ENCODE results near the gene DOCK2. TPM values are rescaled to one million over a fixed set of nuclear protein-coding genes. Genes with fewer than 3 reads are reported as not detected.

DOCK2 gene
- total and polyA plus RNA-seq, 5 donors from 2014 or later: 65.9 to 354 (median 71.1) TPM

DNA sequence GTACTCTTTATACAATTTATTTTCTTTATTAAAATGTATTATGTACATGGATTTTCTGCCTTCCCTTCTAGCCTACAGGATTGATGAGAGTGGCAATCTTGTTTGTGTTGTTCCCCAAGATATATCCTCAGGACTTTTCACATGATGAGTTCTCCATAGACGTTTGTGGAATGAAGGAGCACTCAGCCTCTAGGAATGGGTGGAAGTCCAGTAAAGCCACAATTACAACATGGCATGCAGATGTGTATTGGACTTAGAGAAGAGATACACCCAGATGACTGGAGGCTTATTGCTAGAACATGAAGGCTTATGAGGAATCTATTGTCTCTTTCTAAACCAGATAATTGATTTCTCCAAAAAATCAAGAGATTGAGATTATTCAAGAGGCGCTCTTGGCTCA is 8.2 kb upstream of the DOCK2 start:
- H3K4me1 Mint-ChIP-seq: peaks cover 0 to 4% (median 1%) of the 10 kb centered on the region in 4 donors
- H3K27me3 Mint-ChIP-seq: peaks cover 15% of the 10 kb centered on the region
- H3K27ac ChIP-seq (ENCODE audit: insufficient read depth, low read length, poor library complexity, severe bottlenecking): no peak overlapping the region
- no peak overlapping the region for H3K4me3 ChIP-seq (ENCODE audit: low read depth, low read length)
- H3K9me3 Mint-ChIP-seq: peaks cover 0 to 5% (median 0%) of the 10 kb centered on the region in 7 donors
- no peaks in the 10 kb centered on the region for H3K4me1 ChIP-seq (ENCODE audit: control insufficient read depth, insufficient read depth, low read length, poor library complexity, severe bottlenecking)
- H3K9me3 ChIP-seq (ENCODE audit: control insufficient read depth in 2 of 2, low read length in 2 of 2): no peaks in the 10 kb centered on the region
- H3K36me3 ChIP-seq (ENCODE audit: control insufficient read depth, insufficient read depth, low read length): no peaks in the 10 kb centered on the region
- no peak overlapping the region for H3K27ac Mint-ChIP-seq
- DNase-seq (no peak), ATAC-seq (ENCODE audit: low read depth in 2 of 2) (no peak)
- H3K36me3 Mint-ChIP-seq: peaks cover 6% of the 10 kb centered on the region
- H3K27me3 ChIP-seq (ENCODE audit: control insufficient read depth, insufficient read depth, low read length): no peaks in the 10 kb centered on the region
- H3K4me3 Mint-ChIP-seq: no peak overlapping the region

DNA sequence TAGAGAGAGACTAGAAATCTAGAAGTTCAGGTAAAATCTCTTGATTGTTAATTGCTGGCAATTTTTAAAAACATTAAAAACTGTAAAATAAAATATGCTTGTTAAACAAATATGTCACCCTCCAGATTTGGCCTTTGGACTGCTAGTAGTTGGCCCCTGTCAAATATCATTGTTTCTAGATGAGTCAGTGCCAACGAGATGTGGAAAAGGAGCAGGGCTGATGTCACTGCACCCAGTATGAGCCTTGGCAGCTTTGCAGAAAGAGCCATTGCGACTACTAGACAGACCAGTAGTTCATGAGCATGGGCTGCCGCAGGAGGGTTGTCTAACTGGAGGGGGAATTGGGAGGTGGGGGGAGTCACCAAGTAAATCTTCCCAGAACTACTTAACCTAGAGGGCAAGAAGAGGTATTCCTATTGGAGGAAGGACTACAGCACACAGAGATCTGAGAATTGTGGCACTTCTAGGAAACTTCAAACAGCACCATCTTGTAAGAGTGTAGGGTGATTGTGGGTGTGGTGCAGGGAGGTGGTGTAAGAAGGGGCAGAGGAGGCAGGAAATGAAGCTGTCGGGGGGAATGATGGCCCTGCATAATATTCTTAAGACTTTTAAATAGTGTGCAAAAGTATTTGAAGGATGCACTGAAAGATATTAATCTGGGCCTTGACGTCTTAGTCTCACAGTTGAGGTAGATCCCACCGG is 7.1 kb upstream of the DOCK2 start:
- peaks cover 6% of the 10 kb centered on the region for H3K36me3 Mint-ChIP-seq
- peaks cover 0 to 9% (median 1%) of the 10 kb centered on the region in 7 donors for H3K9me3 Mint-ChIP-seq
- H3K4me3 Mint-ChIP-seq: no peak overlapping the region
- DNase-seq: peak in 1 of 3 donors; percentile 44
- Histone ChIP-seq H3K9me3 (ENCODE audit: control insufficient read depth in 2 of 2, low read length in 2 of 2) (no peaks in the 10 kb centered on the region), H3K36me3 (ENCODE audit: control insufficient read depth, insufficient read depth, low read length) (no peaks in the 10 kb centered on the region), H3K27ac (ENCODE audit: insufficient read depth, low read length, poor library complexity, severe bottlenecking) (no peak overlapping the region), H3K27me3 (ENCODE audit: control insufficient read depth, insufficient read depth, low read length) (no peaks in the 10 kb centered on the region), H3K4me1 (ENCODE audit: control insufficient read depth, insufficient read depth, low read length, poor library complexity, severe bottlenecking) (no peaks in the 10 kb centered on the region), H3K4me3 (ENCODE audit: low read depth, low read length) (no peak overlapping the region)
- ATAC-seq (ENCODE audit: low read depth in 2 of 2): no peak
- peaks cover 0 to 5% (median under 1%) of the 10 kb centered on the region in 4 donors for H3K4me1 Mint-ChIP-seq
- no peak overlapping the region for H3K27ac Mint-ChIP-seq
- peaks cover 4% of the 10 kb centered on the region for H3K27me3 Mint-ChIP-seq

DNA sequence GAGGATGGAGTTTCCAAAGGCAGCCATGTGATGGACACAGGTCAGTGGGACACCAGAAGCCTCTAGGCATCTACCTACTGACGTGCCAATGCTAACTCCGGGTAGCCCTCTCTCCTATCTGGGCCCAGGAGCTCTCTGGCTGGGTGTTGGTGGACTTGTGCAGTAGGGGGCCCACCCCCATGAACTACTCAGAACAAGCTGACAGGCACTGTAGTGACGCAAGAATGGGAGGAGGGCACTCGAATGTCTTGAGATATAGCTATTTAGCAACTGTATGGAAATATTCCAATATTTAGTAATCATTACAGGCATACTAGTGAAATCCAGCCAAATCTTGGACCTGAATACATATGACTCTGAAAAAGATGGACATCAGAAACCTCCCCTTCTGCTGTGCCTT is 5.7 kb upstream of the DOCK2 start:
- Histone ChIP-seq H3K36me3 (ENCODE audit: control insufficient read depth, insufficient read depth, low read length) (no peaks in the 10 kb centered on the region), H3K27me3 (ENCODE audit: control insufficient read depth, insufficient read depth, low read length) (no peaks in the 10 kb centered on the region), H3K27ac (ENCODE audit: insufficient read depth, low read length, poor library complexity, severe bottlenecking) (no peak overlapping the region), H3K9me3 (ENCODE audit: control insufficient read depth in 2 of 2, low read length in 2 of 2) (no peaks in the 10 kb centered on the region), H3K4me1 (ENCODE audit: control insufficient read depth, insufficient read depth, low read length, poor library complexity, severe bottlenecking) (no peaks in the 10 kb centered on the region), H3K4me3 (ENCODE audit: low read depth, low read length) (no peak overlapping the region)
- DNase-seq (no peak), ATAC-seq (ENCODE audit: low read depth in 2 of 2) (no peak)
- H3K27ac Mint-ChIP-seq: no peak overlapping the region
- no peak overlapping the region for H3K4me3 Mint-ChIP-seq
- peaks cover 0 to 9% (median 1%) of the 10 kb centered on the region in 7 donors for H3K9me3 Mint-ChIP-seq
- peaks cover 6% of the 10 kb centered on the region for H3K36me3 Mint-ChIP-seq
- H3K4me1 Mint-ChIP-seq: peaks cover 0 to 5% (median 4%) of the 10 kb centered on the region in 4 donors
- H3K27me3 Mint-ChIP-seq: no peaks in the 10 kb centered on the region

DNA sequence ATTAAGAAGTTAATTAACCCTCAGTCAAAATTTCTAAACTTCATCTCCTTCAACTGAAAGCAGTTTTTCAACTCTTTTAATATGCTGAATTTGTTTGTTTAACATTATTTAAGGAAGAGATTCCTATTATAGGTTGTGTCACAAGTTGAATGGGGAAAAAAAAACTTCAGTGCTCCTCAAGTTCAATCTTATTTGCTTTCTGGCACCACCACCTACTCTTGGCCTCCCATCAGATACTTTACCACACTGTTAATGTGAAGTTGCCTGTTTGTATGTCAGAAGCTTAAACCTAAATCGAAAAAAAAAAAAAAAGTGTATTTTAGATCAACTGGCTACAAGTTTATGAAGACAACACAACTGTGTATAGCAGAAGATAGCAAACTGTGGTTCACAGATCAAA is 4.1 kb upstream of the DOCK2 start:
- Histone ChIP-seq H3K27me3 (ENCODE audit: control insufficient read depth, insufficient read depth, low read length) (no peaks in the 10 kb centered on the region), H3K4me1 (ENCODE audit: control insufficient read depth, insufficient read depth, low read length, poor library complexity, severe bottlenecking) (peaks cover 5% of the 10 kb centered on the region), H3K27ac (ENCODE audit: insufficient read depth, low read length, poor library complexity, severe bottlenecking) (no peak overlapping the region), H3K9me3 (ENCODE audit: control insufficient read depth in 2 of 2, low read length in 2 of 2) (no peaks in the 10 kb centered on the region), H3K4me3 (ENCODE audit: low read depth, low read length) (no peak overlapping the region), H3K36me3 (ENCODE audit: control insufficient read depth, insufficient read depth, low read length) (no peaks in the 10 kb centered on the region)
- DNase-seq (no peak), ATAC-seq (ENCODE audit: low read depth in 2 of 2) (no peak)
- Mint-ChIP-seq H3K9me3 (peaks cover 0 to 9% (median 1%) of the 10 kb centered on the region in 7 donors), H3K27ac (no peak overlapping the region), H3K4me1 (peaks cover 8 to 13% (median 9%) of the 10 kb centered on the region in 4 donors), H3K4me3 (no peak overlapping the region), H3K36me3 (peaks cover 7% of the 10 kb centered on the region), H3K27me3 (no peaks in the 10 kb centered on the region)

DNA sequence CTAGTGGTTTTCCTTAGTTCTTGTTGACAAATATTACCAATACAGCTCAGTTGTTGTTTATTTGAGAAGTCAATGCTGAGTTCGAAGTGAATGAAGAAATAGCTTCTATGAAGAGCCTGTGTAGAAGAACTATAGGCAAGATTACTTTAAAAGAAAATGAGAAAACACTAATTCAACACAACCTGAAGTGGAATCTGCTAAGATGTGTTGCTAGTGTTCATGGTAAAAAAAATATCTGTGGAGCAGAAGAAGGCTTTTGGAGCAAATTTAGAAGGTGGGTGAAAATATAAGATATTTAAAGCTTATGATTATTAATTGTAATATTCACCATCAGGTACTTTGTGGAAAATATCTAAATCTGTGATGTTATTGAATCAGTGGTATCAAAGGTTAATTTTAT is 2.5 kb upstream of the DOCK2 start:
- Mint-ChIP-seq H3K27me3 (no peaks in the 10 kb centered on the region), H3K36me3 (peaks cover 20% of the 10 kb centered on the region), H3K27ac (no peak overlapping the region), H3K9me3 (peaks cover 0 to 9% (median 1%) of the 10 kb centered on the region in 7 donors), H3K4me3 (peak overlapping the region in 2 of 4 donors; percentile 17 to 46), H3K4me1 (peaks cover 18 to 29% (median 21%) of the 10 kb centered on the region in 4 donors)
- H3K27ac ChIP-seq (ENCODE audit: insufficient read depth, low read length, poor library complexity, severe bottlenecking): no peak overlapping the region
- no peak overlapping the region for H3K4me3 ChIP-seq (ENCODE audit: low read depth, low read length)
- DNase-seq (no peak), ATAC-seq (ENCODE audit: low read depth in 2 of 2) (no peak)
- H3K9me3 ChIP-seq (ENCODE audit: control insufficient read depth in 2 of 2, low read length in 2 of 2): peaks cover 4 to 6% of the 10 kb centered on the region in 2 experiments
- peaks cover 6% of the 10 kb centered on the region for H3K36me3 ChIP-seq (ENCODE audit: control insufficient read depth, insufficient read depth, low read length)
- no peaks in the 10 kb centered on the region for H3K27me3 ChIP-seq (ENCODE audit: control insufficient read depth, insufficient read depth, low read length)
- H3K4me1 ChIP-seq (ENCODE audit: control insufficient read depth, insufficient read depth, low read length, poor library complexity, severe bottlenecking): peaks cover 19% of the 10 kb centered on the region

DNA sequence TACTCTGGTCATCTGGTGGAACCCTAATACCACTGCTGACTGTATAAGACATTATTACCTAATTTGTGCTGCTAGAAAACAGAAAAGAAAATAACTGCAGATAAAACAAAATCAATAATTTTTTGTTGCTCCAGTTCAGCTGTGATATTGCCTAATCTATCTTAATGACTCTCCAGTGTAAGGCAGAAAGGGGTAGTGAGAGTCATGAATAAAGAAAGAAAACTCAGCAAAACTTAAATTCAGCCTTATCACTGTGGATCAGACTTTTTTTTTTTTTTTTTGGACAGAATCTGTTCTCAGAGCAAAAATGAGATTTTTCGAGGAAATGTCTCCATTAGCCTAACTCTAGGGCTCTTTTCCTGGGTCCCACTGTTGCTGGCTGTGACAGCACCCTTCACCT is 1.1 kb upstream of the DOCK2 start:
- Histone ChIP-seq H3K36me3 (ENCODE audit: control insufficient read depth, insufficient read depth, low read length) (peaks cover 12% of the 10 kb centered on the region), H3K4me1 (ENCODE audit: control insufficient read depth, insufficient read depth, low read length, poor library complexity, severe bottlenecking) (peaks cover 32% of the 10 kb centered on the region), H3K27ac (ENCODE audit: insufficient read depth, low read length, poor library complexity, severe bottlenecking) (no peak overlapping the region), H3K9me3 (ENCODE audit: control insufficient read depth in 2 of 2, low read length in 2 of 2) (peaks cover 6 to 8% of the 10 kb centered on the region in 2 experiments), H3K4me3 (ENCODE audit: low read depth, low read length) (no peak overlapping the region), H3K27me3 (ENCODE audit: control insufficient read depth, insufficient read depth, low read length) (no peaks in the 10 kb centered on the region)
- peaks cover 29% of the 10 kb centered on the region for H3K36me3 Mint-ChIP-seq
- H3K4me3 Mint-ChIP-seq: peak overlapping the region; percentile 90 to 97 (median 96)
- H3K9me3 Mint-ChIP-seq: peaks cover 0 to 12% (median 0%) of the 10 kb centered on the region in 7 donors
- ATAC-seq (ENCODE audit: low read depth in 2 of 2): no peak
- peak overlapping the region in 2 of 3 donors; percentile 94 for H3K27ac Mint-ChIP-seq
- DNase-seq: no peak
- no peaks in the 10 kb centered on the region for H3K27me3 Mint-ChIP-seq
- peaks cover 26 to 43% (median 28%) of the 10 kb centered on the region in 4 donors for H3K4me1 Mint-ChIP-seq

DNA sequence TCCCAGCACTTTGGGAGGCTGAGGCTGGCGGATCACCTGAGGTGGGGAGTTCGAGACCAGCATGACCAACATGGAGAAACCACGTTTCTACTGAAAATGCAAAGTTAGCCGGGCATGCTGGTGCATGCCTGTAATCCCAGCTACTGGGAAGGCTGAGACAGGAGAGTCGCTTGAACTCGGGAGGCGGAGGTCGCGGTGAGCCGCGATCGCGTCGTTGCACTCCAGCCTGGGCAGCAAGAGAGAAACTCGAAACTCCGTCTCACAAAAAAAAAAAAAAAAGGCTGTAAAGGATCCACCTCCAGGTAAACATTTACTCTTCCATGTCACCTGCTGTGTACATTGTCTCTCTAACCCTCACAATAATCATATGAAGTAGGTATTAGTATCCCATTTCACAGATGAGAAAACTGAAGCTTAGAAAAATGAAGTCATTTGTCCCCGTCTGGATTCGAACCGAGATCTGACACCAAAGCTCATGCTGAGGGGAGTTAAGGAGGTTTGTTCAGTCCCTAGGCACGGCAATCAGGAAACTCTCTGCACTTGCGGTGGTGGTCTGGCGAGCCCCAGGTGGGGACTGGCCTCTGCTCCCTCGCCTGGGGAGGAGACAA is 494 bp upstream of the DOCK2 start:
- peak overlapping the region; percentile 87 for H3K27ac ChIP-seq (ENCODE audit: insufficient read depth, low read length, poor library complexity, severe bottlenecking)
- H3K9me3 ChIP-seq (ENCODE audit: control insufficient read depth in 2 of 2, low read length in 2 of 2): peaks cover 6 to 8% of the 10 kb centered on the region in 2 experiments
- peaks cover 32% of the 10 kb centered on the region for H3K36me3 Mint-ChIP-seq
- no peak for DNase-seq
- no peaks in the 10 kb centered on the region for H3K27me3 ChIP-seq (ENCODE audit: control insufficient read depth, insufficient read depth, low read length)
- peaks cover 12% of the 10 kb centered on the region for H3K36me3 ChIP-seq (ENCODE audit: control insufficient read depth, insufficient read depth, low read length)
- ATAC-seq (ENCODE audit: low read depth in 2 of 2): no peak
- peaks cover 27 to 49% (median 34%) of the 10 kb centered on the region in 4 donors for H3K4me1 Mint-ChIP-seq
- peak overlapping the region; percentile 94 to 97 (median 96) for H3K27ac Mint-ChIP-seq
- H3K4me3 Mint-ChIP-seq: peak overlapping the region; percentile 90 to 97 (median 96)
- H3K27me3 Mint-ChIP-seq: no peaks in the 10 kb centered on the region
- H3K4me3 ChIP-seq (ENCODE audit: low read depth, low read length): peak overlapping the region; percentile 70
- H3K9me3 Mint-ChIP-seq: peaks cover 0 to 12% (median 0%) of the 10 kb centered on the region in 7 donors
- peaks cover 38% of the 10 kb centered on the region for H3K4me1 ChIP-seq (ENCODE audit: control insufficient read depth, insufficient read depth, low read length, poor library complexity, severe bottlenecking)
